ENCODE measurements around the gene ANKRD13B. TPM values are rescaled to one million over a fixed set of nuclear protein-coding genes. Genes with fewer than 3 reads are reported as not detected.

Gene ANKRD13B
- total RNA-seq, 1 donor from 2014 or later = 17.9 TPM

DNA sequence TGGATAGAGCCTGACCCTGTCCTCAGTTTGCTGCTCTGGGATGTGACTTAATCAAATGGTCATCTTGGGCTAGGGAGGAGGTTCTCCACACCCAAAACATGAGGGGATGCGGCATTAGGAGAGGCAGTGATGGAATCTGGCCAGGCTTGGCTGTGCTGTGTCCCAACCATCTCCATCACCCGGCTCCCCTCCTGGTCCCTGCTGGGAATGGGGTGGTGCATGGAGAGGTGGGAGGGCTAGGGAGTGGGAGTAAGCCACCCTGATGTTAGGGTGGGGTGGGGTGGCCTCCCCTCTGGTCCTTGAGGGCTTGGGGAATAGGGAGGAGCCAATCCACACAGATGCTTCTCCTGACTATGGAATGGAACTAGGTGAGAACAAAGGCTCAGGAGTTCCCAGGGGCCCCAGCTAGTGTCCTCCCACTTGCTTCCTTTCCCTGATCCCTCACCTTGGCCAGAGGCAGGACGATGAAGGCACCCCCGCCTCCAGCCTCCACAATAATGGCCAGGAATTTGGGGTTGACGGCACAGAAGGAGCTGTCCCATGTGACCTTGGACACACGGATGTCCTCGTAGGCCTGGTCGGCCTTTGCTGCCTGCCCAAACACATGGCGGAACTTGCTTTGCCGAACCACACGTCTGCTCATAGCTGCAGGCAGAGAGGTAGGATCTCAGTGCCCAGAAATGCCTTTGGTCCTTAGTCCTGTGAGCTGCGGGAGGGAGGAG lies 28.0 kb downstream of the ANKRD13B start:
- Mint-ChIP-seq H3K27me3 (ENCODE audit: low read depth, unreplicated experiment) (peaks cover 6% of the 10 kb centered on the region), H3K4me1 (ENCODE audit: low read depth, unreplicated experiment) (peaks cover 16% of the 10 kb centered on the region), H3K36me3 (ENCODE audit: low read depth, unreplicated experiment) (no peaks in the 10 kb centered on the region), H3K4me3 (ENCODE audit: unreplicated experiment) (peak overlapping the region; percentile 27), H3K9me3 (ENCODE audit: unreplicated experiment) (no peaks in the 10 kb centered on the region), H3K27ac (ENCODE audit: unreplicated experiment) (no peak overlapping the region)
- no peak for TF ChIP-seq EZH2 (IDR thresholded peaks at IDR 0.05; ENCODE audit: insufficient read depth, low read length)
- TF ChIP-seq, protein P1, sequence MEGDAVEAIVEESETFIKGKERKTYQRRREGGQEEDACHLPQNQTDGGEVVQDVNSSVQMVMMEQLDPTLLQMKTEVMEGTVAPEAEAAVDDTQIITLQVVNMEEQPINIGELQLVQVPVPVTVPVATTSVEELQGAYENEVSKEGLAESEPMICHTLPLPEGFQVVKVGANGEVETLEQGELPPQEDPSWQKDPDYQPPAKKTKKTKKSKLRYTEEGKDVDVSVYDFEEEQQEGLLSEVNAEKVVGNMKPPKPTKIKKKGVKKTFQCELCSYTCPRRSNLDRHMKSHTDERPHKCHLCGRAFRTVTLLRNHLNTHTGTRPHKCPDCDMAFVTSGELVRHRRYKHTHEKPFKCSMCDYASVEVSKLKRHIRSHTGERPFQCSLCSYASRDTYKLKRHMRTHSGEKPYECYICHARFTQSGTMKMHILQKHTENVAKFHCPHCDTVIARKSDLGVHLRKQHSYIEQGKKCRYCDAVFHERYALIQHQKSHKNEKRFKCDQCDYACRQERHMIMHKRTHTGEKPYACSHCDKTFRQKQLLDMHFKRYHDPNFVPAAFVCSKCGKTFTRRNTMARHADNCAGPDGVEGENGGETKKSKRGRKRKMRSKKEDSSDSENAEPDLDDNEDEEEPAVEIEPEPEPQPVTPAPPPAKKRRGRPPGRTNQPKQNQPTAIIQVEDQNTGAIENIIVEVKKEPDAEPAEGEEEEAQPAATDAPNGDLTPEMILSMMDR (IDR thresholded peaks at IDR 0.05; ENCODE audit: insufficient read depth, low read depth, low read length) = no peak
- H4K20me1 ChIP-seq (ENCODE audit: insufficient read depth, low read length) = peaks cover 13% of the 10 kb centered on the region
- H3K79me2 ChIP-seq (ENCODE audit: insufficient read depth, low read length) = no peaks in the 10 kb centered on the region
- H2AFZ ChIP-seq (ENCODE audit: low read depth, low read length) = no peak overlapping the region
- DNase-seq (ENCODE audit: low read depth) (no peak), FAIRE-seq (no peak)
- H3K4me2 ChIP-seq (ENCODE audit: low read length) = no peak overlapping the region
- H3K27me3 ChIP-seq (ENCODE audit: insufficient read depth, low read length) = peaks cover 9% of the 10 kb centered on the region
- H3K9ac ChIP-seq (ENCODE audit: low read length) = no peak overlapping the region
- H3K36me3 ChIP-seq (ENCODE audit: insufficient read depth, low read length) = no peaks in the 10 kb centered on the region
- H3K4me1 ChIP-seq (ENCODE audit: insufficient read depth, low read length) = peaks cover 22% of the 10 kb centered on the region
- H3K9me3 ChIP-seq (ENCODE audit: insufficient read depth, low read depth, low read length) = no peaks in the 10 kb centered on the region
- no peak overlapping the region for H3K4me3 ChIP-seq (ENCODE audit: insufficient read depth, low read depth, low read length)
- H3K27ac ChIP-seq (ENCODE audit: low read depth, low read length) = no peak overlapping the region

DNA sequence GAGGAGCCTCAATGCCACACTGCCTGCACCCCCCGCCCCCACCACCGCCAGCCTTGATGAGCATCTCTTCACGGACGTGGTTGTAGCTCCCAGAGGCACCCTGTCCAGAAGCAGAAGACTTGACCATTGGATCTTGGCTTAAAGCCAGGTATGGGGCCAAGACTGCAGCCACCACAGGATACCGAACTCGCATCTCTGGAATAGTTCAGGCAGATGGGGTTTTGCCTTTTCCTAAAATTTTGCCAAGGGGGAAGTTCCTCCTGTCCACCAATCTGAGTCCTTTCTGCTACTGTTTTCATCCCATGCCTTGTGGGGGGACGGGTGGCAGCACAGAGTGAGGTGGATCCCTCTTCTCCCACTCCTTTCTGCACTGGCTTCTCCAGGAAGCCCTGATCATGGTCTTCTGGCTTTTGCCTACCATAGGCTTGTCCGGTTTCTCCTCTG lies 28.8 kb downstream of the ANKRD13B start:
- H3K4me2 ChIP-seq (ENCODE audit: low read length) = peak overlapping the region; percentile 80
- H3K9me3 ChIP-seq (ENCODE audit: insufficient read depth, low read depth, low read length) = no peaks in the 10 kb centered on the region
- FAIRE-seq (no peak), DNase-seq (ENCODE audit: low read depth) (no peak)
- no peak overlapping the region for H3K9ac ChIP-seq (ENCODE audit: low read length)
- H3K4me3 ChIP-seq (ENCODE audit: insufficient read depth, low read depth, low read length) = no peak overlapping the region
- H3K79me2 ChIP-seq (ENCODE audit: insufficient read depth, low read length) = no peaks in the 10 kb centered on the region
- Mint-ChIP-seq H3K4me3 (ENCODE audit: unreplicated experiment) (peak overlapping the region; percentile 83), H3K4me1 (ENCODE audit: low read depth, unreplicated experiment) (peaks cover 16% of the 10 kb centered on the region), H3K9me3 (ENCODE audit: unreplicated experiment) (no peaks in the 10 kb centered on the region), H3K27ac (ENCODE audit: unreplicated experiment) (peak overlapping the region; percentile 26), H3K27me3 (ENCODE audit: low read depth, unreplicated experiment) (peaks cover 4% of the 10 kb centered on the region), H3K36me3 (ENCODE audit: low read depth, unreplicated experiment) (no peaks in the 10 kb centered on the region)
- peaks cover under 1% of the 10 kb centered on the region for H3K27me3 ChIP-seq (ENCODE audit: insufficient read depth, low read length)
- no peaks in the 10 kb centered on the region for H3K36me3 ChIP-seq (ENCODE audit: insufficient read depth, low read length)
- H3K27ac ChIP-seq (ENCODE audit: low read depth, low read length) = no peak overlapping the region
- H4K20me1 ChIP-seq (ENCODE audit: insufficient read depth, low read length) = peaks cover 8% of the 10 kb centered on the region
- peaks cover 18% of the 10 kb centered on the region for H3K4me1 ChIP-seq (ENCODE audit: insufficient read depth, low read length)
- no peak overlapping the region for H2AFZ ChIP-seq (ENCODE audit: low read depth, low read length)
- TF ChIP-seq, protein P1 (IDR thresholded peaks at IDR 0.05; ENCODE audit: insufficient read depth, low read depth, low read length) = no peak
- TF ChIP-seq EZH2 (IDR thresholded peaks at IDR 0.05; ENCODE audit: insufficient read depth, low read length) = no peak

Measured in astrocyte (in vitro differentiated cells and primary cell).